ENCODE results near the gene PAFAH2. TPM values are rescaled to one million over a fixed set of nuclear protein-coding genes. Genes with fewer than 3 reads are reported as not detected.
A peak's percentile ranks its signal among the peaks of the same experiment; 100 is the strongest.

The PAFAH2 gene
- total and polyA plus RNA-seq, 8 donors, result 0.58 to 25.5 (median 13.0) TPM

DNA sequence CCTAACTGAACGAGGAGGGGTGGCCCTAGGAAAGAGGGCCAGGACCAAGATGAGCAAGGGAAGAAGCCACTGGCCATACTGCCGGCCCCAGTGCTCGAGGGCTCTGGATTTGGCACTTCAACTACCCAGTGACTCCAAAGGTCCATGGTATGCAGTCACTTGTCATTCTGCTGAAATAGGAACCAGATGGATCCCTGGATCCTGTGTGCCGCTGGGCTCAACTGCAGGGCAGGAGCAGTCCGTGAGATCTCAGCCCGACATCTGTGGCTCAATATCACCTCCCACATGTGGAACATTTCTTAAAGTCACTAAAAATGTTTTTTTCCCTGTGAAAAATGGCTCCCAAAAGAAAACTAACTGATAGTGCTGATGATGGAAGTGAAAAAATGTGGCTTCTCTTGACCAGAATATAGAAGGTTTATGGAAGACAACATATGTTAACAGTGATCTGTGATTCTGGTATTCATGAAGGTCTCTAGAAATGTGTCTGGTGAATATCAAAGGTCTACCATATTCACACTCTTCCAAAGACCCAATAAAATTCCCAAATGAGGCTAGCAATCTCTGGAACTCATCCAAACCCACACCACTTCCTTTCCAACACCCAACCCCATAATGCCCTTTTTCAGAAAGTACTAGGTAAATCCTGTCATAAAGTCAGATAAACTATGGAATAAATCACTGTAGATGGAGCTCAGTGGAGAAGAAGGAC, 24.1 kb downstream of the PAFAH2 start:
- 84 to 95% (median 90%) methylated on average over 4 to 6 of the region's 6 CpGs for WGBS, 5 donors
- intact Hi-C loops (cut with DNase I; ENCODE audit: low total_unique reads), result no loop called here
- Histone ChIP-seq H3K4me3 (no peak overlapping the region), H3K27me3 (no peaks in the 10 kb centered on the region), H3K4me1 (no peaks in the 10 kb centered on the region), H3K9me3 (no peaks in the 10 kb centered on the region), H3K36me3 (peaks cover 28 to 97% (median 96%) of the 10 kb centered on the region in 4 donors), H3K27ac (no peak overlapping the region)
- TF ChIP-seq POLR2AphosphoS5 (IDR thresholded peaks at IDR 0.05) (no peak), EP300 (IDR thresholded peaks at IDR 0.05) (no peak), POLR2A (IDR thresholded peaks at IDR 0.05) (no peak)
- TF ChIP-seq, protein P1, sequence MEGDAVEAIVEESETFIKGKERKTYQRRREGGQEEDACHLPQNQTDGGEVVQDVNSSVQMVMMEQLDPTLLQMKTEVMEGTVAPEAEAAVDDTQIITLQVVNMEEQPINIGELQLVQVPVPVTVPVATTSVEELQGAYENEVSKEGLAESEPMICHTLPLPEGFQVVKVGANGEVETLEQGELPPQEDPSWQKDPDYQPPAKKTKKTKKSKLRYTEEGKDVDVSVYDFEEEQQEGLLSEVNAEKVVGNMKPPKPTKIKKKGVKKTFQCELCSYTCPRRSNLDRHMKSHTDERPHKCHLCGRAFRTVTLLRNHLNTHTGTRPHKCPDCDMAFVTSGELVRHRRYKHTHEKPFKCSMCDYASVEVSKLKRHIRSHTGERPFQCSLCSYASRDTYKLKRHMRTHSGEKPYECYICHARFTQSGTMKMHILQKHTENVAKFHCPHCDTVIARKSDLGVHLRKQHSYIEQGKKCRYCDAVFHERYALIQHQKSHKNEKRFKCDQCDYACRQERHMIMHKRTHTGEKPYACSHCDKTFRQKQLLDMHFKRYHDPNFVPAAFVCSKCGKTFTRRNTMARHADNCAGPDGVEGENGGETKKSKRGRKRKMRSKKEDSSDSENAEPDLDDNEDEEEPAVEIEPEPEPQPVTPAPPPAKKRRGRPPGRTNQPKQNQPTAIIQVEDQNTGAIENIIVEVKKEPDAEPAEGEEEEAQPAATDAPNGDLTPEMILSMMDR (IDR thresholded peaks at IDR 0.05), result no peak
- no peak for DNase-seq

DNA sequence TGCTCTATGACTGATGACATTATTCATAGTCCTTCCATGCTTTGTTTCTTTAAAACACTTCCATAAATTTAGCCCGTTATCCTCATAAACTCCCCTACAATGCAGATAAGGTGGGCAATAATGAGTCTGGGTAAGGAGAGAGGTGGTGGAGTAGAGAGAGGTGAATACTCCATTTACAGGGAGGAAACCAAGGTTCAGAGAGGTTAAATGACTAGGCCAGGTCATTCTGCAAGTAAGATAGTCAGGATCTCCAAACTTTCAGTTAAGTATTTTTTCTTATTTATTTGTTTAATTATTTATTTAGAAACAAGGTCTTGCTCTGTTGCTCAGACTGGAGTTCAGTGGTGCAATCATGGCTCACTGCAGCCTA, 26.1 kb downstream of the PAFAH2 start:
- DNase-seq, result no peak
- H3K36me3 ChIP-seq, result peaks cover 33 to 100% (median 100%) of the 10 kb centered on the region in 4 donors
- no peaks in the 10 kb centered on the region for H3K27me3 ChIP-seq
- 55 to 81% (median 73%) methylated on average over 1 of the region's 1 CpG for WGBS, 5 donors
- intact Hi-C loops (cut with DNase I; ENCODE audit: low total_unique reads), result no loop called here
- no peaks in the 10 kb centered on the region for H3K4me1 ChIP-seq
- H3K4me3 ChIP-seq, result no peak overlapping the region
- no peak overlapping the region for H3K27ac ChIP-seq
- TF ChIP-seq EP300 (IDR thresholded peaks at IDR 0.05) (no peak), POLR2AphosphoS5 (IDR thresholded peaks at IDR 0.05) (no peak), POLR2A (IDR thresholded peaks at IDR 0.05) (no peak)
- TF ChIP-seq, protein P1 (IDR thresholded peaks at IDR 0.05), result no peak
- H3K9me3 ChIP-seq, result no peaks in the 10 kb centered on the region

DNA sequence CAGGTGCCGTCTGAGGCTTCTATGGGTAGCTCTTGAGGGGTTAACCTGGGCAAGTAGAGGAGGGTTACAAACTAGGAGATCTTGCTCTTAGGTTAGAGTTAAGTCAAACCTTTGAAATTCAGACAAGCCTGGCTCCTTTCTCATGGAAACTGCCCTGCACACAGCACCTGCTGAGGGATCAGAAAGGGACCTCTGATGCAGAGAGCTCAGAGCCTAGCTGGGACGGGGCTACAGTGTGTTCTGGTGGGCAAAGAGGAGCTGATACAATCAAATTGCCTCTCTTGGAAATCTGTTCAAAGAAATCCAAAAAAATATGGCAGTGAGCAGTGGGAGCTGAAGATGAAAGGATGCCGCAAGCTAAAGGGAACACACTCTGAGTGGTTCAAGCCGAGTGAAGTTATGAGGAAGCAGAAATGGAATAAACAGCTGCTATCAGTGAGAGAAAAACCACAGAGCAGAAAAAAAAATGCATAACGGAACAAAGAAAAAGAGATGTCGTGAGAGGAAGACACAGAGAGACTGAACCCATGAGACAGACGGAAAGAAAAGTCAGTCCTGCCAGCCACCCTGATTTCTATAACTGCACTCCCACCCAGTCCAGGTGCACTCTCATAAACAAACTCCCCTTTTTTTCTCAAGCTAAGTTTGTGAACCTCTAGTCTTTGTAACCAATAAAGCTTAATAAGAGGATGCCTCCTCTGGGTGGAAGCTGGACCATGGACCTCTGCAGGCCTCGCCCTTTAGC, 26.6 kb downstream of the PAFAH2 start:
- Histone ChIP-seq H3K27ac (no peak overlapping the region), H3K9me3 (no peaks in the 10 kb centered on the region), H3K4me1 (no peaks in the 10 kb centered on the region), H3K27me3 (no peaks in the 10 kb centered on the region), H3K36me3 (peaks cover 33 to 100% (median 99%) of the 10 kb centered on the region in 4 donors), H3K4me3 (no peak overlapping the region)
- WGBS, 5 donors, result 61 to 73% (median 64%) methylated on average over 8 of the region's 8 CpGs
- peak in 1 of 2 donors; percentile 21 for DNase-seq
- intact Hi-C loops (cut with DNase I; ENCODE audit: low total_unique reads), result no loop called here
- no peak for TF ChIP-seq EP300 (IDR thresholded peaks at IDR 0.05)
- no peak for TF ChIP-seq POLR2A (IDR thresholded peaks at IDR 0.05)
- TF ChIP-seq, protein P1 (IDR thresholded peaks at IDR 0.05), result no peak
- TF ChIP-seq POLR2AphosphoS5 (IDR thresholded peaks at IDR 0.05), result no peak

DNA sequence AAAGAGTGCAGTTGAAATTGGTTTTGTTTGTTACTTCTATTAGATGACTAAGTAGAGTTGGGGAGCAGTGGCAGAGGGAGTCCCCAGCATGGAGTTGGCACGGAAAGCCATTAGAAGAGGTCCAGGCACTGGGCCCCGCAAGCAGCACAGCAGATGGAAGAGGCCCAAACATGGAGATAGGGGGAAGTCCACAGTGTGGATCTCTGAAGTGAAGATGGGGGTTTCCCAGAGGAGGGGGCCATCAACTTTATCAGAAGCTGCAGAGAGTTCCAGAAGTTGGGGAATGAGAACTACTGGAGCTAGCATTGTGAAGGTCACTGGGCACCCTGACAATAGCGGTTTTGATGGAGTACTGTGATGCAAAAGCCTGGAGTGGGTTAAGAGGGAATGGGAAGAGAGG, 30.6 kb downstream of the PAFAH2 start:
- intact Hi-C loops (cut with DNase I; ENCODE audit: low total_unique reads), result no loop called here
- WGBS, 5 donors, result 91 to 95% (median 95%) methylated on average over 3 of the region's 3 CpGs
- peaks cover 30 to 91% (median 90%) of the 10 kb centered on the region in 4 donors for H3K36me3 ChIP-seq
- peak in 1 of 2 donors; percentile 16 for DNase-seq
- TF ChIP-seq EP300 (IDR thresholded peaks at IDR 0.05), result no peak
- TF ChIP-seq, protein P1 (IDR thresholded peaks at IDR 0.05), result no peak
- no peak for TF ChIP-seq POLR2AphosphoS5 (IDR thresholded peaks at IDR 0.05)
- no peak for TF ChIP-seq POLR2A (IDR thresholded peaks at IDR 0.05)
- H3K4me1 ChIP-seq, result no peaks in the 10 kb centered on the region
- no peaks in the 10 kb centered on the region for H3K9me3 ChIP-seq
- H3K4me3 ChIP-seq, result no peak overlapping the region
- H3K27ac ChIP-seq, result no peak overlapping the region
- no peaks in the 10 kb centered on the region for H3K27me3 ChIP-seq

All from stomach (tissue), 9 donors.